Lower leg skin (tissue), 4 donors: Measurements from ENCODE around the gene MYL9. TPM values are rescaled to one million over a fixed set of nuclear protein-coding genes. Genes with fewer than 3 reads are reported as not detected.

Experiments
- DNase-seq, 2 donors: peaks; one replicate each; pipeline ENCODE4 v3.0.0-alpha.2; 2019; ENCODE audit warnings: low spot score in 2 of 2
- H3K4me3 ChIP-seq: fragments of 200-600 bp; sonication (generic); 2 replicates; pipeline ENCODE4 v1.5.1; 2017; ENCODE audit warnings: mild to moderate bottlenecking, low read depth; ENCODE audit not compliant: poor library complexity, severe bottlenecking
- POLR2A ChIP-seq, 2 donors: fragments of 450-650 bp; IDR thresholded peaks; one replicate each; pipeline ENCODE4 v1.6.1; 2016 to 2017; ENCODE audit warnings: antibody characterized with exemption in 2 of 2, mild to moderate bottlenecking in 1 of 2, moderate library complexity in 1 of 2
- WGBS, 2 donors: methylation state at CpG; one replicate each; pipeline ENCODE4 v1.1.5; 2018; 5-methylcytosine and 5-hydroxymethylcytosine counted together
- intact Hi-C: fragments of 100-400 bp; cut with DNase I; formaldehyde crosslinking; loops from one replicate; pipeline ENCODE4 v1.15.0; 2023; ENCODE audit warnings: low total_unique reads
- total RNA-seq, 4 donors: library from RNA; depleted of rRNA; stranded (reverse); fragments of >200 nt; gene quantifications; one replicate each; pipeline ENCODE4 v1.1.0, GENCODE V29; 2016
- TF ChIP-seq, protein P1 (sequence below), 3 donors: fragments of 450-650 bp; IDR thresholded peaks; one replicate each; pipeline ENCODE4 v1.5.1; 2016; ENCODE audit warnings: antibody characterized with exemption in 3 of 3, mild to moderate bottlenecking in 3 of 3, moderate library complexity in 2 of 3

Gene MYL9
- total RNA-seq, 4 donors from 2014 or later = 14.9 to 69.9 (median 36.3) TPM

DNA sequence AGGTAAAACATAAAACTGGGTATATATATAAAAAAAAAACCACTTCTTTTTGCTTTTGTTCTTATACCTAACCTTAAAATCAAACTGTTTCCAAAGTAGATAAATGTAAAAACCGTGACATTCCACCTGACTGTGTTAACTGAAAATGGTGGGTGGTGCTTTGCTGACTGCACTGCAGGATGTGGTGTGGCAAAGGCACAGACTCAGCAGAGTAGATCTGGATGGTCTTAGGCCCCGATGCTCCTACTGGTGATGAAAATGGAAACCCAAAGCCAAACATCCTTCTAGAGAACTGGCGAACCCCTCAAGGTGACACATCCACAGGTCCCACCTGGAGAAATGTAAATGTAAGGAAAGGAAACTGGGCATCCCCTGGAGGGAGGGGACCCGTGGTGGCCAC, 41.0 kb downstream of the MYL9 start:
- 81 to 89% methylated on average over 4 of the region's 4 CpGs for WGBS, 2 donors
- TF ChIP-seq, protein P1, sequence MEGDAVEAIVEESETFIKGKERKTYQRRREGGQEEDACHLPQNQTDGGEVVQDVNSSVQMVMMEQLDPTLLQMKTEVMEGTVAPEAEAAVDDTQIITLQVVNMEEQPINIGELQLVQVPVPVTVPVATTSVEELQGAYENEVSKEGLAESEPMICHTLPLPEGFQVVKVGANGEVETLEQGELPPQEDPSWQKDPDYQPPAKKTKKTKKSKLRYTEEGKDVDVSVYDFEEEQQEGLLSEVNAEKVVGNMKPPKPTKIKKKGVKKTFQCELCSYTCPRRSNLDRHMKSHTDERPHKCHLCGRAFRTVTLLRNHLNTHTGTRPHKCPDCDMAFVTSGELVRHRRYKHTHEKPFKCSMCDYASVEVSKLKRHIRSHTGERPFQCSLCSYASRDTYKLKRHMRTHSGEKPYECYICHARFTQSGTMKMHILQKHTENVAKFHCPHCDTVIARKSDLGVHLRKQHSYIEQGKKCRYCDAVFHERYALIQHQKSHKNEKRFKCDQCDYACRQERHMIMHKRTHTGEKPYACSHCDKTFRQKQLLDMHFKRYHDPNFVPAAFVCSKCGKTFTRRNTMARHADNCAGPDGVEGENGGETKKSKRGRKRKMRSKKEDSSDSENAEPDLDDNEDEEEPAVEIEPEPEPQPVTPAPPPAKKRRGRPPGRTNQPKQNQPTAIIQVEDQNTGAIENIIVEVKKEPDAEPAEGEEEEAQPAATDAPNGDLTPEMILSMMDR (IDR thresholded peaks at IDR 0.05) = no peak
- no peak for TF ChIP-seq POLR2A (IDR thresholded peaks at IDR 0.05)
- intact Hi-C loops = no loop called here

DNA sequence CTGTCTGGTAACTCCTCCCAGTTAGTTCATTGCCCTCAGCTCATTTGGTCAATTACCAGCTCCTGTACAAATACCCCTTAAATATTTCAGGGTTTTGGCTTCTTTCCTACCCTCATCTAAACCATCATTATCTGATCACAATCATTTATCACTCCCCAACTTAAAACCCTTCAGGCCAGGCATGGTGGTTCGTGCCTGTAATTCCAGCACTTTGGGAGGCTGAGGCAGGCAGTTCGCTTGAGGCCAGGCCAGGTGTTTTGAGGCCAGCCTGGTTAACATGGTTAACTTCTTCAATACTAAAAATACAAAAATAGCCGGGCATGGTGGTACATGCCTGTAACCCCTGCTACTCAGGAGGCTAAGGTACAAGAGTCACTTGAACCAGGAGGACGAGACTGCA, 41.5 kb downstream of the MYL9 start:
- no peak for DNase-seq
- no peak for TF ChIP-seq POLR2A (IDR thresholded peaks at IDR 0.05)
- TF ChIP-seq, protein P1 (IDR thresholded peaks at IDR 0.05) = no peak
- WGBS, 2 donors = 75 to 81% methylated on average over 4 of the region's 4 CpGs

More for the DNA sequence above, 41.0 kb downstream of the MYL9 start:
- DNase-seq = no peak
- no peak overlapping the region for H3K4me3 ChIP-seq

DNA sequence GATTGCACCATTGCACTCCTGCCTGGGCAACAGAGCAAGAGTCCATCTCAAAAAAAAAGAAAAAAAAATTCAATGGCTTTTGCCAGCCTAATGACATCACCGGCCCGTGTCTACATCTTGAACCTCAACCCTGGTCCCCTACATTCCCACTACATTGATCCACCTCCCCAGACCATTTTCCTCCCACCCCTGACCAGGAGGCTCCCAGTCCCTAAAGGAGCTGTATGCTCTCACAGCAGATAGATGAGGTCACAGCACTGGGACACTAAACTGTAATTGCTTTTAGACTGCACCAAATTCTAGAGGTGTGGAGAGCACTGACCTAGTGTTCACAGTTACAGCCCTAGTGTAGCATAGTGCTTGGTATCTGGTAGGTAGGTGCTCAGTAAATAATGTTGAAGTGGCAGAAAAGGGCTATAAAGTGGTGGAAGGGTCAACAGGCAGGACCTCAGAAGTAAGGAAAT, 42.7 kb downstream of the MYL9 start:
- no peak for DNase-seq
- intact Hi-C loops = no loop called here
- TF ChIP-seq POLR2A (IDR thresholded peaks at IDR 0.05) = no peak
- TF ChIP-seq, protein P1 (IDR thresholded peaks at IDR 0.05) = no peak
- WGBS, 2 donors = 73 to 74% methylated on average over 2 of the region's 2 CpGs
- no peak overlapping the region for H3K4me3 ChIP-seq

More for the DNA sequence above, 41.5 kb downstream of the MYL9 start:
- intact Hi-C loops = no loop called here
- no peak overlapping the region for H3K4me3 ChIP-seq

DNA sequence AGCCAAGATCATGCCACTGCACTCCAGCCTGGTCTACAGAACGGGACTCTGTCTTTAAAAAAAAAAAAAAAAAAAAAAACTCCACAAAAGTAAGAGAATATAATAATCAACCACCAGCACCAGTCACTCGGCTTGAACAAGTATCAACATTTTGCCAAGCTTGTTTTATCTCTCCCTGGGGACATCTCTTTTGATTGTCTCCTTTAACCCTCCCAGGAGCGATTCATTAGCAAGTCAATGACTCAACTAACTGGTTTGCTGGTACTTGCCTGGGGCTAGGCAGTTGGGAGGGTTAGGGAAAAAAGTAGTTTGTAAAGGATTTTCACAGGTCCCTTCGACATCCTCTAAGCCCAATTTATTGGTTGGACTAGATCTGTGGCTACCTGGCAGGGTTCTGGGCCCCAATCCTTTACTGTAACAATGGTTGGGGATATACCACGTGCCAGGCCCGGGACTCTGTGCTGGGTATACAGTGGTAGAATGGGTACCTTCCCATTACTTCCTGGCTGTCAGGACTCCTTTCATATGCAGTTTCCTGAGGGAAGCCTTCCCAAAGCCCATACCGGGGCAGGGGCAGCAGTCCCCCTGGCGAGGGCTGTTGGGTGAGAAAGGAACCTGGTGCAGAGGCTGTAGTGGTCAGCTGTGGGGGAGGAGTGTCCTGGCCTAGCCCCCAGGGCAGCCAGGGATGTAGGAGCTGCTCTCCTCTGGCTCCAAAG, 44.2 kb downstream of the MYL9 start:
- no peak overlapping the region for H3K4me3 ChIP-seq
- no peak for DNase-seq
- WGBS, 2 donors = 40 to 41% methylated on average over 8 of the region's 8 CpGs
- intact Hi-C loops = no loop called here
- TF ChIP-seq, protein P1 (IDR thresholded peaks at IDR 0.05) = no peak
- TF ChIP-seq POLR2A (IDR thresholded peaks at IDR 0.05) = no peak

DNA sequence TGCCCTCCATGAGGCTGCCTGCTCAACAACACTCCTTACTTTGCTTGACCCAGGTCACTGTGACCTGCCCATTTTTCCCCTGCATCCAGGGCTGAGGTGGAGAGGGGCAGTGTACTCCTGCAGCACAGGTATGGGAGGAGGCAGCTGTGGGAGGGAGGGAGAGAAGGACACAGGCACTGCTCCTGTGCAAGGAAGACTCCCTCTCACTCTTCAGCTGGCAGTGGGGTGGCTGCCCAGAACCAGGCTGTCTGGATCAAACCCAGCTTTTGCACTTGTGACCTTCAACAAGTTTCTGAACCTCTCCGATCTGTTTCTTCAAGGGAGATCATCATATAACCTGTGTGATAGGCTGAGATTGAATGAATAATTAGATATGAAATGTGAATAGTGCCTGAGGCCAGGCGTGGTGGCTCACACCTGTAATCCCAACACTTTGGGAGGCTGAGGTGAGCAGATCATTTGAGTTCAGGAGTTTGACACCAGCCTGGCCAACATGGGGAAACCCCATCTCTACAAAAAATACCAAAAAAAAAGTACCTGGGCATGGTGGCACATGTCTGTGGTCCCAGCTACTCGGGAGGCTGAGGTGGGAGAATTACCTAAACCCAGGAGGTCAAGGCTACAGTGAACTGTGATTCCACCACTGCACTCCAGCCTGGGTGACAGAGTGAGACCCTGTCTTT, 46.2 kb downstream of the MYL9 start:
- intact Hi-C loops = no loop called here
- 76 to 86% methylated on average over 3 of the region's 3 CpGs for WGBS, 2 donors
- DNase-seq = no peak
- H3K4me3 ChIP-seq = no peak overlapping the region
- TF ChIP-seq, protein P1 (IDR thresholded peaks at IDR 0.05) = no peak
- TF ChIP-seq POLR2A (IDR thresholded peaks at IDR 0.05) = no peak
